ENCODE data around the gene TSPAN11. TPM values are rescaled to one million over a fixed set of nuclear protein-coding genes. Genes with fewer than 3 reads are reported as not detected.
A peak's percentile ranks its signal among the peaks of the same experiment; 100 is the strongest.

TSPAN11 gene
- total and polyA plus RNA-seq, 2 of the 4 experiments (the other 2 are of a cell fraction) = 0.18 to 0.26 TPM

- no peak overlapping the region for H3K9ac ChIP-seq (ENCODE audit: low read depth, low read length)
- no peak overlapping the region for H2BK15ac ChIP-seq (ENCODE audit: low read depth, low read length)
- no peak overlapping the region for H4K8ac ChIP-seq (ENCODE audit: low read depth in 2 of 2, low read length in 2 of 2)
- no peak overlapping the region for H3K27ac ChIP-seq (ENCODE audit: insufficient read depth, low read length)
- intact Hi-C loops (cut with micrococcal nuclease) (loop anchor here (1.0 to 10.0 kb wide), 3 partner anchors 135 to 249 kb away; no protein-coding TSS in a partner anchor), in situ Hi-C loops (cut with MboI; ENCODE audit: low sequenced_read_pairs) (no loop called here), dilution Hi-C loops (cut with HindIII; ENCODE audit: low sequenced_read_pairs, unreplicated experiment) (no loop called here)
- ChIA-PET POLR2A (ENCODE audit: unreplicated experiment) (no interaction called here), CTCF (interaction anchor here (0.6 to 1.9 kb wide), 8 partner anchors 10 to 286 kb away, joined by 3 to 12 read pairs (median 6); no protein-coding TSS in a partner anchor)
- ATAC-seq (ENCODE audit: low read depth) = peak; percentile 98
- no peaks in the 10 kb centered on the region for H3K9me3 ChIP-seq (ENCODE audit: control insufficient read depth, insufficient read depth, low read length)
- no peak overlapping the region for H3K4me2 ChIP-seq (ENCODE audit: low read depth, low read length)
- H2AK5ac ChIP-seq (ENCODE audit: low read depth, low read length) = no peak overlapping the region
- H3K4me1 ChIP-seq (ENCODE audit: control insufficient read depth, insufficient read depth, low read length) = no peaks in the 10 kb centered on the region
- peak; percentile 79 for TF ChIP-seq SMC3 (IDR thresholded peaks at IDR 0.05; ENCODE audit: low read depth, low read length)
- peak; percentile 70 for TF ChIP-seq RAD21 (IDR thresholded peaks at IDR 0.05; ENCODE audit: low read length)
- no peak for TF ChIP-seq POLR2A (IDR thresholded peaks at IDR 0.05; ENCODE audit: low read depth, low read length)
- TF ChIP-seq CHD1 (IDR thresholded peaks at IDR 0.05; ENCODE audit: low read depth, low read length) = no peak
- TF ChIP-seq CTCF (conservative IDR thresholded peaks at IDR 0.05; ENCODE audit: low read depth, low read length) = peak; percentile 67
- no peak overlapping the region for H2BK120ac ChIP-seq (ENCODE audit: low read depth, low read length)
- H3K56ac ChIP-seq (ENCODE audit: extremely low read depth, insufficient read depth, low read length) = no peak overlapping the region
- no peak overlapping the region for H2BK20ac ChIP-seq (ENCODE audit: low read depth, low read length)
- H3K14ac ChIP-seq (replicated peaks; ENCODE audit: low read depth, low read length) = no peak overlapping the region
- no peak overlapping the region for H3K4ac ChIP-seq (ENCODE audit: low read depth, low read length)
- H3K23ac ChIP-seq (ENCODE audit: low read depth, low read length) = no peak overlapping the region
- peak; percentile 40 for DNase-seq
- H4K91ac ChIP-seq (ENCODE audit: insufficient read depth, low read depth, low read length) = no peak overlapping the region
- H2BK5ac ChIP-seq (ENCODE audit: low read depth, low read length, poor library complexity, severe bottlenecking) = no peak overlapping the region
- no peaks in the 10 kb centered on the region for H3K36me3 ChIP-seq (ENCODE audit: control insufficient read depth, insufficient read depth, low read length)
- no TSS peak for BruUV-seq (replicated peaks)
- no peak overlapping the region for H3K4me3 ChIP-seq (ENCODE audit: insufficient read depth, low read depth, low read length)
- no peak overlapping the region for H3K18ac ChIP-seq (ENCODE audit: low read depth, low read length)
- H3K27me3 ChIP-seq (ENCODE audit: control insufficient read depth, insufficient read depth, low read length) = peaks cover 4% of the 10 kb centered on the region; the same call in 1 of the 2 replicates
- no peak overlapping the region for H2AK9ac ChIP-seq (replicated peaks; ENCODE audit: low read depth, low read length, poor library complexity)
- no peak overlapping the region for H4K5ac ChIP-seq (ENCODE audit: low read depth, low read length)
- WGBS, 2 experiments (ENCODE audit: extremely low coverage in 2 of 2, insufficient read length in 1 of 2) = 11% methylated on average over 3 of the region's 7 CpGs; no CpG with 5 or more reads in 1 of the 2 experiments
- no peaks in the 10 kb centered on the region for H3K79me1 ChIP-seq (ENCODE audit: low read depth in 1 of 2, low read length in 2 of 2)
- H4K20me1 ChIP-seq (ENCODE audit: insufficient read depth, low read length) = no peaks in the 10 kb centered on the region; the same call in 1 of the 2 replicates
- H2AFZ ChIP-seq (replicated peaks; ENCODE audit: low read length, poor library complexity) = no peak overlapping the region
- H3K9me1 ChIP-seq (ENCODE audit: insufficient read depth, low read length) = no peaks in the 10 kb centered on the region
Measured at GRCh38 chr12:30985814-30986452, 59.4 kb downstream of the TSPAN11 start.

All from IMR-90 (cell line).